ENCODE results near the gene DIP2B.

Gene DIP2B

GRCh38 chr12:50620978-50621360 is 116.2 kb downstream of the DIP2B start:
- no peaks in the 10 kb centered on the region for H3K9me3 Mint-ChIP-seq
- peaks cover 68% of the 10 kb centered on the region for H3K4me1 Mint-ChIP-seq
- no peak for DNase-seq
- TF ChIP-seq CTCF (IDR thresholded peaks at IDR 0.05): no peak
- no peak overlapping the region for H3K4me3 Mint-ChIP-seq
- peak overlapping the region; percentile 55 for H3K27ac Mint-ChIP-seq
- peaks cover 3% of the 10 kb centered on the region for H3K27me3 Mint-ChIP-seq (ENCODE audit: low read depth, poor library complexity)
- H3K36me3 Mint-ChIP-seq (ENCODE audit: low read depth): peaks cover under 1% of the 10 kb centered on the region

GRCh38 chr12:50621399-50622300 is 116.9 kb downstream of the DIP2B start:
- Mint-ChIP-seq H3K36me3 (ENCODE audit: low read depth) (peaks cover 4% of the 10 kb centered on the region), H3K4me3 (no peak overlapping the region), H3K27me3 (ENCODE audit: low read depth, poor library complexity) (peaks cover 3% of the 10 kb centered on the region), H3K9me3 (no peaks in the 10 kb centered on the region), H3K27ac (peak overlapping the region; percentile 82), H3K4me1 (peaks cover 61% of the 10 kb centered on the region)
- DNase-seq: no peak
- TF ChIP-seq CTCF (IDR thresholded peaks at IDR 0.05): no peak

DNA sequence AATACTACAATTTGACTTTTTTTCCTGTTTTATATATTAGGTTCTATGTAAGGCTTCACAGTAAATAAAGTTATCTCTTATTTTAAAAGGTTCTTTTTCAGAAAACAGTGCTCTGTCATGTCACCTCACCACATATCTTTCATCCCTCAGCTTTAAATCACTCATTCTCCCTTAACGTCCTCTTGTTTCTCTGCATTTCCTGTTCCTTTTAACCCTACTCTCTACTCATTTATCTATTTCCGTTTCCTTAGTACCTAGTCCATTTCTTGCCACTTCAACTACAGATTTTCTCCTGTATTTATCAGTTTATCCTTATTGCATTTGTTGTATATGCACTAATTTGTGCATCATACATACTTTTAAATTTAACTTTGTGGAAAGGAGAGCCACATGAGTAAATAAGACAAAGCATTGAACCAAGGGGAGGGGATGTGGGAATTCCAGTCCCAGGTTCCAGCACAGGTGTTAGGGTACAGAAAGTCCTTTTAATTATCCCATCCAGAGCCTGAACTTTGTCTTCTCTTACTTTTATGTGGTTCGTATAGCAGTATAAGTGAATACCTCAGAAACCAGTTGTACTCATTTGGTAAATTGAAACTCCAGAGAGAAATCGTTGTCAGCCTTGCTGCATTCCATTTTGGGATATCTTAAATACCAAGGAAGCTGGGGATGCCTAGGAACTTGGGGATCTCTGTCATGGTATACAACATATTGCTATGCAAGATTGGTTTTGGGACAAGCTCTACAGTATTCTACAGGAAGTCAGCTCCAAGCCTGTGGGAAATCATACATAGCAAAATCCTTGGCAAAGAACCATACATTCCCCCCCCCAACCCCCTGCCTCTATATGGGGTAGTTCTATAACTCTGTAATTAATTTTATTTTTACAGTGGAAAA is 120.5 kb downstream of the DIP2B start:
- no peak for TF ChIP-seq CTCF (IDR thresholded peaks at IDR 0.05)
- H3K27me3 Mint-ChIP-seq (ENCODE audit: low read depth, poor library complexity): peaks cover 3% of the 10 kb centered on the region
- H3K27ac Mint-ChIP-seq: no peak overlapping the region
- DNase-seq: no peak
- no peak overlapping the region for H3K4me3 Mint-ChIP-seq
- H3K36me3 Mint-ChIP-seq (ENCODE audit: low read depth): peaks cover 31% of the 10 kb centered on the region
- H3K4me1 Mint-ChIP-seq: peaks cover 34% of the 10 kb centered on the region
- H3K9me3 Mint-ChIP-seq: no peaks in the 10 kb centered on the region

GRCh38 chr12:50626026-50626425 is 121.2 kb downstream of the DIP2B start:
- DNase-seq: no peak
- Mint-ChIP-seq H3K9me3 (no peaks in the 10 kb centered on the region), H3K4me1 (peaks cover 27% of the 10 kb centered on the region), H3K36me3 (ENCODE audit: low read depth) (peaks cover 38% of the 10 kb centered on the region), H3K27ac (no peak overlapping the region), H3K4me3 (no peak overlapping the region), H3K27me3 (ENCODE audit: low read depth, poor library complexity) (peaks cover 3% of the 10 kb centered on the region)
- no peak for TF ChIP-seq CTCF (IDR thresholded peaks at IDR 0.05)

GRCh38 chr12:50627491-50627890 is 122.7 kb downstream of the DIP2B start:
- H3K27ac Mint-ChIP-seq: peak overlapping the region; percentile 47
- no peaks in the 10 kb centered on the region for H3K27me3 Mint-ChIP-seq (ENCODE audit: low read depth, poor library complexity)
- no peak for TF ChIP-seq CTCF (IDR thresholded peaks at IDR 0.05)
- H3K4me1 Mint-ChIP-seq: peaks cover 15% of the 10 kb centered on the region
- no peak for DNase-seq
- H3K9me3 Mint-ChIP-seq: no peaks in the 10 kb centered on the region
- no peak overlapping the region for H3K4me3 Mint-ChIP-seq
- H3K36me3 Mint-ChIP-seq (ENCODE audit: low read depth): peaks cover 45% of the 10 kb centered on the region
